HG03558 (cell line): ENCODE data around the gene BDNF.

Source experiments
- ATAC-seq: cut with Tn5 transposase; IDR thresholded peaks from one replicate; pipeline ENCODE4 v1.9.1; 2021; ENCODE audit warnings: moderate number of reproducible peaks; ENCODE audit not compliant: unreplicated experiment; ENCODE audit errors: extremely low read depth

BDNF gene

GRCh38 chr11:27707676-27708075 is 7.4 kb upstream of the BDNF start:
- ATAC-seq = no peak

GRCh38 chr11:27705873-27706820 is 5.9 kb upstream of the BDNF start:
- ATAC-seq = no peak

- no peak for ATAC-seq
These were observed 3.2 kb upstream of the BDNF start for GRCh38 chr11:27703481-27703880.

GRCh38 chr11:27702811-27703210 is 2.6 kb upstream of the BDNF start:
- ATAC-seq = no peak

DNA sequence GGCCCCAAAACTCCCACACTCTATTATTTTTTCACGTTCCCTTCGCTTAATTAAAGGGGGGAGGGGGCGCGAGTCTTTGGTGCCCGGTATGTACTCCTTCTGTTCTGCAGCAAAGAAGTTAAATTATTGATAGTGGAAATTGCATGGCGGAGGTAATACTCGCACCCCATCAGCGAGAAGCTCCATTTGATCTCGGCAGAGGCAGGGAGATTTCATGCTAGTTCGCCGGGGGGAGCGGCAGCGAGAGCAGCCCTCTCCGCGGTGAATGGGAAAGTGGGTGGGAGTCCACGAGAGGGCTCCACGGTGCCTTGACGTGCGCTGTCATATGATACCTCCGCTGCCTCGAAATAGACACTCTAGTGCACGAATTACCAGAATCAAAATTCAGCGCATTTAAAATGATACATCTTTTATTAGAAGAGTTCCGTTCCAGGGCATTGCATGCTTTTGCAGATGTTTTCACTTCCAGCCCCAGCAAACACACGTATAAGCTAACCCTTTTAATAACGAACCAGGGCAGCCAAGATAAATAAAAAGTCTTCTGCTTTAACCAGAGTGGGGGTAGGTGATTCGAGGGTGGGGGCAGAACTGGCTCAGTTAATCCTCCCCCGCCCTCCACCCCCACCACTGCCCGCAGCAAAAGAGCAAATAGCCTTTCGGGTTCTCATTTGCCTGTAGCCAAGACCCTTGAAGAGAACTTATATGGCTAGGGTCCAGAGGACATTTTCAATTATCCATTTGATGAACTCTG is 1.3 kb upstream of the BDNF start:
- no peak for ATAC-seq

DNA sequence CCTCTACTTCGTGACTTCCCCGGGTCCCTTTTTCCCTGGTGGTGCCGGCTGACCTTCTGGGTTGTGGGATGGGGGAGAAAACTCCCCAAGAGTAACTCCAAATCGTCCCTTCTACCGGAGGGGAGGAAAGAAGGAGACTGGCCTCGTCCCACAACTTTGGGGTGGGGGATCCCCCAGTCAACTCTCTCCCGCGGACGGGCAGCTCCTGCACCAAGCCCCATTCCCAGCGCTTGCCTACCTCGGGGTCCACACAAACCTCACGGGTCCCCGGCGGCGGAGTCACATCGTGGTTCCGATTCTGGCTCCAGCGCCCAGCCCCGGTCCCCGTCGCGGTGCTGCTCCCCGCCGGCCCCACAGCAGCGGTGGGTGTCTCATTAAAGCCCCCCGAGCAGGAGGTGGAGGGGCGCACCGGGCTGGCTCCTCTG is 317 bp downstream of the BDNF start:
- no peak for ATAC-seq

GRCh38 chr11:27699242-27699925 is 871 bp downstream of the BDNF start:
- no peak for ATAC-seq

GRCh38 chr11:27698872-27699241 is 1.4 kb downstream of the BDNF start:
- ATAC-seq = peak; percentile 36

DNA sequence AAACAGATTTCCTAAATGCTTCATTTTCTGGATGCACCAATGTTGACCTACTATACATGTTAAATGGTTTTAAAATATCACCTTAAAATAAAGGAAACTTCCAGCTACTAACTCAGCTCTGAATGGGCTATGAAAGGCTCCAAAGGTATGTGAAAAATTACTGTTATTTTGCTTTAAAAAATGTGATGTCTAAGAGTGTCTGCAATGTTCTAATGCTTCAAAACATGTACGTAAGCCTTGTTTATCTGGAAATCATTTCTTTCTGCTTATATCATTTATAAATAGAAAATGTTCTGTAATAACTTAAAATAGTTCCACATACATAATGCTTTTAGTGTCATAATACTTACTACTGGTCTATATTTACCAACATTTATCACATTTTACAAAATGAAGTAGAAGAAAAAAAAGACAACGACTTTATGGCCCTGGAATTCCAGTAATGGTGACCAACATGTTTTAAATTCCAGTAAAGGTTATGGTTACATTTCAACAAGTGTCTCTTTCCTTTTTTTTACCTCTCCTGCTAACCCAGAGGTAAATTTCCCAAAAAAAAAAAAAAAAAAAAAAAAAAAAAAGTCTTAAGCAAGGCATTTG is 2.5 kb downstream of the BDNF start:
- no peak for ATAC-seq

GRCh38 chr11:27696961-27697360 is 3.3 kb downstream of the BDNF start:
- no peak for ATAC-seq

DNA sequence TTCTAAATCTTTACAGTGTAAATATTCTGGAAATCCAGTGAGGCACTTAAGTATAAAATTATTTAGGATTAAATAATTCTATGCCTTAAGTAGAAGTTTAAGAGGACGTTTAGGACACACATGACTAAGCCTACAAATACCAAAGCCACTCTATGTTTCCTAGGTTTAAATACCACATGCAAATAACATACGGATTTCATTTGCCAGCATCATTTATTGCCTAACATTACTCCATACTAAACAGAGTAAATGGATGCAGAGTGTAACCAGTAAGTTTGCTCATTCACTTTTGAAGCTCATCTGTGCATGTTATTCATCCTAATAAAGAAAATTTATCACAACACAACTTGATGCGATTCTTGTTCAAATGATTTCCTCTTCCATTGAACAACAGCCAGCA is 4.1 kb downstream of the BDNF start:
- no peak for ATAC-seq

- no peak for ATAC-seq
These were observed 5.3 kb downstream of the BDNF start for GRCh38 chr11:27694992-27695391.

DNA sequence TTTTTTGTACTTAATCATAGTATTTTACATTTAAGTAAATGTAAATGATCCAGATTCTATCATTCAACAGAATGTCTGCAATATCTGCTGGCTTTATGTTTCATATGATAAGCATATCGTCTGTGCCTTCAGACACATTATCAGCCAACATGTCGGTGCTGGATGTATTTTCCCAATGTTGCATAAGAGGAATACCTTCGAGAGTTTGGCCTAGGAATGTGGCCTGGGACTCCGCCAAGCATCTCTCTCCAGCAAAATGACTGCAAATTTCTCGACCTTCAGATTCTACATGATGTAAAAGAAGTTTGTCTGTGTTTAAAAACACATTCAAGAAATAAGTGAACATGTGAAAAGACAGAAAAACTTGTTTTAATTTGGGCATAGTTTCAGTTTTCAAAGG is 6.9 kb downstream of the BDNF start:
- ATAC-seq = no peak

DNA sequence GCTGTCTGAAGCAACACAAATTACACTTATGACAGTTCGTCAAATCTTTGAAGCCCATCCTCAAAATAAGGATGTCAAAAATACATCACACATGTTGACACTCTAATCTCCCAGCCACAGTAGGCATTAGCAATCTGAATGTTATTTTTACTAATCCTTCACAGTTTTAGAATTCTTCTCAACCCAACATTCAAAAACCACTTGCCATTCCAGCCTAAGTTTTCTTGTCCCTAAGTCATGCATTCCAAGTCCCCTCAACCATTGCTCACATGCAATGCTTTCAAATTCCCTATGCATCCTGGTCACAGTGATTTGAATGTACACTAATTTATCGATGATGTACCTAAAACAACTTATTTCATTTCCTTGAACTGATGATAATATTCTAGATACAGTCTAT is 7.5 kb downstream of the BDNF start:
- no peak for ATAC-seq

DNA sequence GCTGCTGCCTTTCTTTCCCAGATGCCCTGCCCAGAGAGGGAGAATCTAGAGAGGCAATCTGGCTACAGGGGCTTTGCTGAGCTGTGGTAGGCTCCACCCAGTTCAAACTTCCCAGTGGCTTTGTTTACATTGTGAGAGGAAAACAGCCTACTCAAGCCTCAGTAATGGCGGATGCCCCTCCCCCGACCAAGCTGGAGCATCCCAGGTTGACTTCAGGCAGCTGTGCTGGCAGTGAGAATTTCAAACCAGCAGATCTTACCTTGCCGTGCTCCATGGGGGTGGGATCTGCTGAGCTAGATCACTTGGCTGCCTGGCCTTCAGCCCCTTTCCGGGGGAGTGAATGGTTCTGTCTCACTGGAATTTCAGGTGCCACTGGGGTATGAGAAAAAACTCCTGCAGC is 12.2 kb downstream of the BDNF start:
- ATAC-seq = no peak

GRCh38 chr11:27681664-27682063 is 18.6 kb downstream of the BDNF start:
- no peak for ATAC-seq

DNA sequence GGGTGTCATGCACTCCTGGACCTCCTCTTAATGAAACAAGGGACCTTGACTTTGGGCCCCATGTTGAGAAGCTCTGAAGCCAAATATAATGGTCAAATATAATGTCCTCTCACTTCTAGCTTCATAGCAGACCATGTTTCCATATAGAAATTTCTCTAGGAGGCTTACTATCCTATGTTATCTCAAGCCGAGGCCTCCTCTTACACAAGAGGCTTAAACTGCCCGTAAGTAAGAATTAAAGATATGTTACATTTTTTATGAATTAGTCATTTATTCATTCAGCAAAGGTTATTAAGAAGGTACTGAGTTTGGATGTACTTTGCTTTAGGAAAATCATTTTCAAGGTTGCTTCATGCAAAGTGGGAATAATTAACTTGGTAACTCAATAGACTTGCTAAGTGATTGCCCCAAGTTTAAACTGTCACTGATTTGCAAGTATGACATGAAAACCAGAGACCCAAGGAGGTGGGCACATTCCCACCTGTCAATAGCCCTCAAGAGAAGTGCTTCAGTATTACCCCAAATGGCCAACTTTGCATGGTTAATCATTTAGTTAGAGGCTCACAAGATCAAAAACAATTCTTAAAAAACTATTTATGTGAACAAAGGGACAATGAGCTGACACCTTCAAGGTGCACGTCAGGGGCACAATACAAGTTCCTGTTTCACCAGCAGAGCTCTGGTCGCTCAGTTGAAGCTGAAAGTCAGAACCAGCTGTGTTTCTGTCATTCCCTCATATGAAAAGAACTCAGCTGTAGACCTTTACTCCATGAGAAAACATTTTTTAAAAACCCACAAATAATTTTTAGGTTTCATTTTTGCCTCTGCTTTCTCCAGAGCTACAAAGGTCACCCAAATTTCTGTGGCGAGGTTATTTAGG is 20.9 kb downstream of the BDNF start:
- ATAC-seq = no peak

DNA sequence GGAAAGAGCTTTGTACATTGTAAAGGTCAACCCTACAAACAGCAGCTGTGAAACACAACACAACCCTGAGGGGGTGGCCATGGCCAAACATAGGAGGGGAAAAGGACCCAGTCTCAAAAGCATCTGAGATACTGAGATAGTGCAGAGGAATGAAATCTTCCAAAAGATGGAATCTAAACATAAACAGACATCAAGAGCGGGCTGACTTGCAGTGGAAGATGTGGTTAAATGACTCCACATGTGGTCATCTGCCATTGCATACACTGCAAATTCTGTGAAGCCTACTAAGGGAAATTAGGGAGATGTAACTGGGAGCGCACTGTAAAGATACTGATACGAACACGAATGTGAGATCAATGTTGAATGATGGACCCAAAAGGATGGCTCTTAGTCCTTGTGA is 22.0 kb downstream of the BDNF start:
- no peak for ATAC-seq

DNA sequence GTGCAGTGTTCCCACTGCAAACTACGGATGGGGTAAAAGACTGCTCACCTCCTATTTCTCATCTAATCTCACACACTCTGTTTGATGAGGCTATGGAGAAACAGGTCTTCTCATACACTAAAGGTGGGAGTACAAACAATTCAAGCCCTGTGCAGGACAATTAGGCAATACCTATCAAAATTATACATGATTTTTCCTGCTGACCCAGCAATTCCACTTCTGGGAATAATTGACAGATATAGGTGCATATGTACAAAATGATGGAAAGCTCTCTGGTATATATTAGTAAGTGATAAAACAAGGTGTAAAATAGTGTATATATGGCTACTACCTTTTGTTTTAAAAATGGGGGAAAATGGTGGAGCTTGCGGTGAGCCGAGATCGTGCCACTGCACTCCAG is 23.1 kb downstream of the BDNF start:
- ATAC-seq = no peak
